Nephron progenitor cell (in vitro differentiated cells): ENCODE results near the gene CCR8.

Source experiments
- DNase-seq: peaks from one replicate; pipeline ENCODE4 v3.0.0; 2021
- H3K27ac Mint-ChIP-seq: 2 replicates; pipeline ENCODE4 v1.8.0; 2021; ENCODE audit warnings: mild to moderate bottlenecking, moderate library complexity, mixed read lengths
- H3K27me3 Mint-ChIP-seq: 2 replicates; pipeline ENCODE4 v1.8.0; 2021; ENCODE audit warnings: mild to moderate bottlenecking, low read depth, mixed read lengths; ENCODE audit not compliant: poor library complexity
- H3K36me3 Mint-ChIP-seq: 2 replicates; pipeline ENCODE4 v1.8.0; 2021; ENCODE audit warnings: low read depth, mixed read lengths
- H3K4me1 Mint-ChIP-seq: 2 replicates; pipeline ENCODE4 v1.8.0; 2021; ENCODE audit warnings: mixed read lengths
- H3K4me3 Mint-ChIP-seq: 2 replicates; pipeline ENCODE4 v1.8.0; 2021; ENCODE audit warnings: mild to moderate bottlenecking, moderate library complexity, mixed read lengths
- H3K9me3 Mint-ChIP-seq: 2 replicates; pipeline ENCODE4 v1.8.0; 2021; ENCODE audit warnings: mild to moderate bottlenecking, moderate library complexity, mixed read lengths
- CTCF ChIP-seq: fragments of 200-600 bp; sonication (generic); IDR thresholded peaks from 2 replicates; pipeline ENCODE4 v1.5.0; 2021; ENCODE audit warnings: antibody characterized with exemption

CCR8 gene

GRCh38 chr3:39333607-39334006 lies 4.1 kb downstream of the CCR8 start:
- H3K4me1 Mint-ChIP-seq: no peaks in the 10 kb centered on the region

GRCh38 chr3:39334205-39334604 lies 4.7 kb downstream of the CCR8 start:
- no peaks in the 10 kb centered on the region for H3K9me3 Mint-ChIP-seq
- no peak for TF ChIP-seq CTCF
- no peak for DNase-seq
- no peak overlapping the region for H3K4me3 Mint-ChIP-seq
- H3K36me3 Mint-ChIP-seq: no peaks in the 10 kb centered on the region
- no peak overlapping the region for H3K27ac Mint-ChIP-seq
- H3K27me3 Mint-ChIP-seq: peaks cover 6% of the 10 kb centered on the region
- H3K4me1 Mint-ChIP-seq: no peaks in the 10 kb centered on the region

More at GRCh38 chr3:39333607-39334006, 4.1 kb downstream of the CCR8 start:
- H3K4me3 Mint-ChIP-seq: no peak overlapping the region
- no peak for DNase-seq
- TF ChIP-seq CTCF: no peak
- H3K36me3 Mint-ChIP-seq: no peaks in the 10 kb centered on the region
- peaks cover 6% of the 10 kb centered on the region for H3K27me3 Mint-ChIP-seq
- no peaks in the 10 kb centered on the region for H3K9me3 Mint-ChIP-seq
- H3K27ac Mint-ChIP-seq: no peak overlapping the region

DNA sequence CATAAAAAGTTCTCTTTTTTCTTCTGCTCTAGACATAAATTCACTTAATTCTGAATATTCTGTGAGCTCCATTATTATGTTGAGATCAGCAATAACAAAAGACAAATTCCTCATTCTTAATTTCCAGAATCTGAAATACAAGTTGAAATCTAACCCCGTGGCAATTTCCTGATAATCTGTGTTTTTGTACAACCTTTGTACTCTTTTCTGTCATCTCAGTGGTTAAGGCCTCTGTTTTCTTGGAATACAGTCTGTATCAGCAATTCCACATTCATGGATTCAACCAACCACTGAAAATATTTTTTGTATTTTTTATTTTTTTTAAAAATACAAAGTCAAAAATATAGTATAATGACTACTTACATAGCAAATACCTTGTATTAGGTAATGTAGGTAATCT lies 8.7 kb downstream of the CCR8 start:
- H3K4me3 Mint-ChIP-seq: no peak overlapping the region
- no peak overlapping the region for H3K27ac Mint-ChIP-seq
- DNase-seq: no peak
- H3K4me1 Mint-ChIP-seq: no peaks in the 10 kb centered on the region
- peaks cover 9% of the 10 kb centered on the region for H3K27me3 Mint-ChIP-seq
- H3K9me3 Mint-ChIP-seq: no peaks in the 10 kb centered on the region
- H3K36me3 Mint-ChIP-seq: no peaks in the 10 kb centered on the region
- TF ChIP-seq CTCF: no peak

DNA sequence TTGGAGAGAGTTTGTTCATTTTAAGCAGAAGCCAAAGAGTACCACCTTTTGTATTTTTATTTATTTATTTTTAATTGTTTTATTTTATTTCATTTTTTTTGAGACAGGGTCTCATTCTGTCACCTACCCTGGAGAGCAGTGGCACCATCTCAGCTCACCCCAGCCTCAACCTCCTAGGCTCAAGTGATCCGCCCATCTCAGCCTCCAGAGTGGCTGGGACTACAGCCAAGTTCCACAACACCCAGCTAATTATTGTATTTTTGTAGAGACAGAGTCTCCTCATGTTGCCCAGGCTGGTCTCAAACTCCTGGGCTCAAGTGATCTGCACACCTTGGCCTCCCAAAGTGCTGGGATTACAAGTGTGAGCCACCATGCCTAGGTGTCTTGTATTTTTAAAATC lies 9.6 kb downstream of the CCR8 start:
- Mint-ChIP-seq H3K27ac (no peak overlapping the region), H3K4me1 (no peaks in the 10 kb centered on the region), H3K27me3 (peaks cover 8% of the 10 kb centered on the region), H3K9me3 (no peaks in the 10 kb centered on the region), H3K36me3 (no peaks in the 10 kb centered on the region), H3K4me3 (no peak overlapping the region)
- no peak for TF ChIP-seq CTCF
- no peak for DNase-seq

DNA sequence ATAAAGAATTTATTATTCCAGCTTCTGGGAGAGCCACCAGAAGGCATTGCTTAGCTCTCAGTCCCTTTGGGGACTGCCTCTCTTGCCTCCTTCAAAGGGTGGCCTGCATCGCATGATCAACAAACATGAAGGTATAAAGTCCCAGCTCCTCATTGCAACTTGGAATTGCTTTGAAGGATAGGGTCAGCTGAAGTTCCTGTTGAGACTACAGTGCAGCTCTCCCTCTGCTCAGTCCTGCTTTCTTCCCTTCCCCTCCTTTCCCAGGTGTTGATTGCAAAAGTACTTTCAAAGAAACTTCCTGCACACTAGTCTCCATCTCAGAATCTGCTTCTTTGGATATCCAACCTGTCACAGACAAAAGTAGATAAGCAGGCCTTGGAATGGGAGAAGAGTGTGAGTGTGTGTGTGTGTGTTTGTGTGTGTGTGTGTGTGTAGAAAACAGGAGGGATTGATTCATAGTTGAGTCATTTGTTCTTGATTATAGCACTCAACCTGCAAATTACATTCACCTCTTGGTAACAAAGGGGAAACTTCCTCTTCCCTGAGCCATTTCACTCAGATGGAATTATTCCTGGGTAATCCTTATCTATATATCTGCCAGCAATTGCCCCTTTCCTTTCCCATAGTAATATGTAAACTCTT lies 13.7 kb downstream of the CCR8 start:
- H3K36me3 Mint-ChIP-seq: no peaks in the 10 kb centered on the region
- no peak for TF ChIP-seq CTCF
- H3K9me3 Mint-ChIP-seq: no peaks in the 10 kb centered on the region
- H3K4me1 Mint-ChIP-seq: no peaks in the 10 kb centered on the region
- H3K4me3 Mint-ChIP-seq: no peak overlapping the region
- no peak overlapping the region for H3K27ac Mint-ChIP-seq
- DNase-seq: no peak
- H3K27me3 Mint-ChIP-seq: peaks cover 17% of the 10 kb centered on the region

DNA sequence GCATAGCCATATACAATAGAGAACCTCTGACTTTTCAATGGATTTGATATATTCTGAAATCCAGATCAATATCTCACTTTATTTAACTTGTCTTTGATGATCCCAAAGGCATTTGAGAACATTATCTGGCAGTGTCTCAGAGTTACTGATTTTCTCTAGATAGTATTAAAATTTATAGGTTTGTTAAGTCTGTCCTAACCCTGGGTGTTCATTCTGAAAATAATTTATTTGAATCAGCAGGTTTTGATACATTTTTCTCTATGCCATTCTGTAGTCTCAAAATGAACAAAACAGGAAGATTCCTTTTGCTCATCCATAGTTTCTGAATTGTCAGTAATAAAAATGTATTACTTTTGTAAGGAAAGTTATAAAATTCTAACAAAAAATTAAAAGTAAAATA lies 14.3 kb downstream of the CCR8 start:
- no peaks in the 10 kb centered on the region for H3K9me3 Mint-ChIP-seq
- H3K27me3 Mint-ChIP-seq: peaks cover 17% of the 10 kb centered on the region
- no peak for TF ChIP-seq CTCF
- H3K36me3 Mint-ChIP-seq: no peaks in the 10 kb centered on the region
- no peak overlapping the region for H3K27ac Mint-ChIP-seq
- H3K4me1 Mint-ChIP-seq: no peaks in the 10 kb centered on the region
- no peak for DNase-seq
- H3K4me3 Mint-ChIP-seq: no peak overlapping the region
